ENCODE measurements around the gene ZFAND2B.

Gene ZFAND2B

GRCh38 chr2:219205165-219205538, 1.4 kb upstream of the ZFAND2B start:
- DNase-seq (ENCODE audit: extremely low read depth, insufficient read length), result no peak
- Histone ChIP-seq H3K27me3 (replicated peaks; ENCODE audit: control insufficient read depth, insufficient read depth, low read length) (no peaks in the 10 kb centered on the region), H3K4me3 (replicated peaks; ENCODE audit: low read depth, low read length) (no peak overlapping the region), H3K36me3 (ENCODE audit: control insufficient read depth, insufficient read depth, low read length) (peaks cover 9% of the 10 kb centered on the region)
- TF ChIP-seq CTCF (IDR thresholded peaks at IDR 0.05; ENCODE audit: insufficient read depth, low read length, poor library complexity, severe bottlenecking), result no peak

- no peak for DNase-seq (ENCODE audit: extremely low read depth, insufficient read length)
- TF ChIP-seq CTCF (IDR thresholded peaks at IDR 0.05; ENCODE audit: insufficient read depth, low read length, poor library complexity, severe bottlenecking), result no peak
These were observed 628 bp upstream of the ZFAND2B start for GRCh38 chr2:219205981-219206327.

GRCh38 chr2:219207134-219207883, 727 bp downstream of the ZFAND2B start:
- no peak for TF ChIP-seq CTCF (IDR thresholded peaks at IDR 0.05; ENCODE audit: insufficient read depth, low read length, poor library complexity, severe bottlenecking)
- H3K27me3 ChIP-seq (replicated peaks; ENCODE audit: control insufficient read depth, insufficient read depth, low read length), result no peaks in the 10 kb centered on the region
- peaks cover 9% of the 10 kb centered on the region for H3K36me3 ChIP-seq (ENCODE audit: control insufficient read depth, insufficient read depth, low read length)
- peak overlapping the region; percentile 76 for H3K4me3 ChIP-seq (replicated peaks; ENCODE audit: low read depth, low read length)
- DNase-seq (ENCODE audit: extremely low read depth, insufficient read length), result no peak

More at GRCh38 chr2:219205981-219206327, 628 bp upstream of the ZFAND2B start:
- H3K4me3 ChIP-seq (replicated peaks; ENCODE audit: low read depth, low read length), result peak overlapping the region; percentile 64
- no peaks in the 10 kb centered on the region for H3K27me3 ChIP-seq (replicated peaks; ENCODE audit: control insufficient read depth, insufficient read depth, low read length)
- peaks cover 9% of the 10 kb centered on the region for H3K36me3 ChIP-seq (ENCODE audit: control insufficient read depth, insufficient read depth, low read length)

GRCh38 chr2:219207884-219208740, 1.5 kb downstream of the ZFAND2B start:
- no peaks in the 10 kb centered on the region for H3K27me3 ChIP-seq (replicated peaks; ENCODE audit: control insufficient read depth, insufficient read depth, low read length)
- TF ChIP-seq CTCF (IDR thresholded peaks at IDR 0.05; ENCODE audit: insufficient read depth, low read length, poor library complexity, severe bottlenecking), result no peak
- no peak for DNase-seq (ENCODE audit: extremely low read depth, insufficient read length)
- no peak overlapping the region for H3K4me3 ChIP-seq (replicated peaks; ENCODE audit: low read depth, low read length)
- H3K36me3 ChIP-seq (ENCODE audit: control insufficient read depth, insufficient read depth, low read length), result peaks cover 13% of the 10 kb centered on the region

GRCh38 chr2:219209236-219210195, 2.9 kb downstream of the ZFAND2B start:
- TF ChIP-seq CTCF (IDR thresholded peaks at IDR 0.05; ENCODE audit: insufficient read depth, low read length, poor library complexity, severe bottlenecking), result no peak
- no peak overlapping the region for H3K4me3 ChIP-seq (replicated peaks; ENCODE audit: low read depth, low read length)
- peaks cover 15% of the 10 kb centered on the region for H3K36me3 ChIP-seq (ENCODE audit: control insufficient read depth, insufficient read depth, low read length)
- H3K27me3 ChIP-seq (replicated peaks; ENCODE audit: control insufficient read depth, insufficient read depth, low read length), result no peaks in the 10 kb centered on the region
- no peak for DNase-seq (ENCODE audit: extremely low read depth, insufficient read length)

Data from GM06990 (cell line).